ENCODE results near the gene MCM5. TPM values are rescaled to one million over a fixed set of nuclear protein-coding genes. Genes with fewer than 3 reads are reported as not detected.
"Not testable (repeated sequence)": the region's sequence is repeated elsewhere in the genome, so short reads cannot be mapped to it uniquely, and the experiment has no call there.

MCM5 gene
- total RNA-seq, 1 donor from 2014 or later: 80.9 TPM

GRCh38 chr22:35363566-35364086, 36.3 kb upstream of the MCM5 start:
- no peak for DNase-seq (ENCODE audit: low spot score)
- Mint-ChIP-seq H3K4me3 (ENCODE audit: unreplicated experiment) (no peak overlapping the region), H3K9me3 (ENCODE audit: unreplicated experiment) (no peaks in the 10 kb centered on the region), H3K27ac (ENCODE audit: unreplicated experiment) (no peak overlapping the region), H3K36me3 (ENCODE audit: low read depth, unreplicated experiment) (no peaks in the 10 kb centered on the region), H3K27me3 (ENCODE audit: unreplicated experiment) (no peaks in the 10 kb centered on the region), H3K4me1 (ENCODE audit: unreplicated experiment) (no peaks in the 10 kb centered on the region)
- no peak for TF ChIP-seq CTCF (IDR thresholded peaks at IDR 0.05; ENCODE audit: unreplicated experiment)

- H3K9me3 Mint-ChIP-seq (ENCODE audit: unreplicated experiment); H3K4me3 Mint-ChIP-seq (ENCODE audit: unreplicated experiment); H3K4me1 Mint-ChIP-seq (ENCODE audit: unreplicated experiment); H3K36me3 Mint-ChIP-seq (ENCODE audit: low read depth, unreplicated experiment); H3K27ac Mint-ChIP-seq (ENCODE audit: unreplicated experiment); H3K27me3 Mint-ChIP-seq (ENCODE audit: unreplicated experiment); DNase-seq (ENCODE audit: low spot score): not testable (repeated sequence)
Measured at GRCh38 chr22:35364230-35364629, 35.7 kb upstream of the MCM5 start.

GRCh38 chr22:35367331-35367886, 32.5 kb upstream of the MCM5 start:
- no peak for DNase-seq (ENCODE audit: low spot score)
- Mint-ChIP-seq H3K4me3 (ENCODE audit: unreplicated experiment) (no peak overlapping the region), H3K4me1 (ENCODE audit: unreplicated experiment) (peaks cover 21% of the 10 kb centered on the region), H3K27me3 (ENCODE audit: unreplicated experiment) (peaks cover 4% of the 10 kb centered on the region), H3K9me3 (ENCODE audit: unreplicated experiment) (no peaks in the 10 kb centered on the region), H3K36me3 (ENCODE audit: low read depth, unreplicated experiment) (no peaks in the 10 kb centered on the region), H3K27ac (ENCODE audit: unreplicated experiment) (no peak overlapping the region)
- no peak for TF ChIP-seq CTCF (IDR thresholded peaks at IDR 0.05; ENCODE audit: unreplicated experiment)

GRCh38 chr22:35368386-35368785, 31.6 kb upstream of the MCM5 start:
- no peak overlapping the region for H3K27ac Mint-ChIP-seq (ENCODE audit: unreplicated experiment)
- no peak overlapping the region for H3K4me3 Mint-ChIP-seq (ENCODE audit: unreplicated experiment)
- H3K36me3 Mint-ChIP-seq (ENCODE audit: low read depth, unreplicated experiment): no peaks in the 10 kb centered on the region
- H3K27me3 Mint-ChIP-seq (ENCODE audit: unreplicated experiment): peaks cover 4% of the 10 kb centered on the region
- H3K4me1 Mint-ChIP-seq (ENCODE audit: unreplicated experiment): peaks cover 21% of the 10 kb centered on the region
- no peaks in the 10 kb centered on the region for H3K9me3 Mint-ChIP-seq (ENCODE audit: unreplicated experiment)
- DNase-seq (ENCODE audit: low spot score): no peak
- no peak for TF ChIP-seq CTCF (IDR thresholded peaks at IDR 0.05; ENCODE audit: unreplicated experiment)

- H3K4me1 Mint-ChIP-seq (ENCODE audit: unreplicated experiment): peaks cover 25% of the 10 kb centered on the region
- peak overlapping the region; percentile 61 for H3K27ac Mint-ChIP-seq (ENCODE audit: unreplicated experiment)
- no peaks in the 10 kb centered on the region for H3K9me3 Mint-ChIP-seq (ENCODE audit: unreplicated experiment)
- TF ChIP-seq CTCF (IDR thresholded peaks at IDR 0.05; ENCODE audit: unreplicated experiment): no peak
- no peak overlapping the region for H3K4me3 Mint-ChIP-seq (ENCODE audit: unreplicated experiment)
- H3K27me3 Mint-ChIP-seq (ENCODE audit: unreplicated experiment): peaks cover 4% of the 10 kb centered on the region
- no peaks in the 10 kb centered on the region for H3K36me3 Mint-ChIP-seq (ENCODE audit: low read depth, unreplicated experiment)
- DNase-seq (ENCODE audit: low spot score): no peak
Measured at GRCh38 chr22:35369996-35370395, 29.9 kb upstream of the MCM5 start.
